Vagina (tissue), 2 donors: ENCODE measurements around the gene PRND. TPM values are rescaled to one million over a fixed set of nuclear protein-coding genes. Genes with fewer than 3 reads are reported as not detected.

Source experiments
- DNase-seq, 2 donors: peaks; one replicate each; pipeline ENCODE4 v3.0.0-alpha.2; 2017; ENCODE audit errors: extremely low spot score in 2 of 2
- H3K27ac ChIP-seq: fragments of 200-600 bp; sonication (generic); one replicate; pipeline ENCODE4 v1.5.1; 2019
- H3K27me3 ChIP-seq: fragments of 200-600 bp; sonication (generic); one replicate; pipeline ENCODE4 v1.5.1; 2019
- H3K36me3 ChIP-seq, 2 donors: fragments of 200-600 bp; sonication (generic); one replicate each; pipeline ENCODE4 v1.5.1; 2017 to 2019
- H3K4me1 ChIP-seq: fragments of 200-600 bp; sonication (generic); one replicate; pipeline ENCODE4 v1.5.1; 2019
- H3K4me3 ChIP-seq, 2 donors: fragments of 200-600 bp; sonication (generic); 1 replicate in 1 of 2; 2 replicates in 1 of 2; pipeline ENCODE4 v1.5.1; 2016 to 2019
- H3K9me3 ChIP-seq: fragments of 200-600 bp; sonication (generic); one replicate; pipeline ENCODE4 v1.5.1; 2019
- CTCF ChIP-seq, 3 experiments: fragments of 450-650 bp in 2 of 3; fragments of 200-600 bp in 1 of 3; sonication (generic) in 1 of 3; IDR thresholded peaks; one replicate each; pipeline ENCODE4 v1.5.1; 2017 to 2019; ENCODE audit warnings: antibody characterized with exemption in 3 of 3, mild to moderate bottlenecking in 2 of 3, moderate library complexity in 2 of 3
- POLR2A ChIP-seq, 2 donors: fragments of 450-650 bp; IDR thresholded peaks; one replicate each; pipeline ENCODE4 v1.6.1; 2017; ENCODE audit warnings: antibody characterized with exemption in 2 of 2, mild to moderate bottlenecking in 2 of 2, moderate library complexity in 2 of 2
- POLR2AphosphoS5 ChIP-seq, 2 donors: sonication (generic); formaldehyde crosslinking; IDR thresholded peaks; one replicate each; pipeline ENCODE4 v1.9.0; 2017; ENCODE audit warnings: antibody characterized with exemption in 2 of 2, mild to moderate bottlenecking in 2 of 2, low read depth in 1 of 2; ENCODE audit not compliant: insufficient read depth in 1 of 2
- intact Hi-C: fragments of 100-400 bp; cut with DNase I; formaldehyde crosslinking; loops from one replicate; pipeline ENCODE4 v1.15.1; 2023
- total RNA-seq: library from RNA; depleted of rRNA; stranded (reverse); fragments of >200 nt; gene quantifications from one replicate; pipeline ENCODE4 v1.2.3, GENCODE V29; 2016

The PRND gene
- total RNA-seq, 1 donor from 2014 or later, result not detected

- Histone ChIP-seq H3K36me3 (no peaks in the 10 kb centered on the region), H3K27me3 (no peaks in the 10 kb centered on the region), H3K27ac (no peak overlapping the region), H3K4me1 (peaks cover 16% of the 10 kb centered on the region), H3K4me3 (no peak overlapping the region), H3K9me3 (no peaks in the 10 kb centered on the region)
- intact Hi-C loops, result no loop called here
- no peak for DNase-seq
- no peak for TF ChIP-seq POLR2A (IDR thresholded peaks at IDR 0.05)
- no peak for TF ChIP-seq POLR2AphosphoS5 (IDR thresholded peaks at IDR 0.05; ENCODE audit: insufficient read depth in 1 of 2, low read depth in 1 of 2)
- no peak for TF ChIP-seq CTCF (IDR thresholded peaks at IDR 0.05)
These were observed 9.1 kb downstream of the PRND start for GRCh38 chr20:4730780-4731179.

- Histone ChIP-seq H3K36me3 (no peaks in the 10 kb centered on the region), H3K27ac (no peak overlapping the region), H3K9me3 (no peaks in the 10 kb centered on the region), H3K4me3 (no peak overlapping the region), H3K27me3 (no peaks in the 10 kb centered on the region), H3K4me1 (no peaks in the 10 kb centered on the region)
- TF ChIP-seq POLR2A (IDR thresholded peaks at IDR 0.05) (no peak), POLR2AphosphoS5 (IDR thresholded peaks at IDR 0.05; ENCODE audit: insufficient read depth in 1 of 2, low read depth in 1 of 2) (no peak), CTCF (IDR thresholded peaks at IDR 0.05) (no peak)
- intact Hi-C loops, result no loop called here
- DNase-seq, result no peak
These were observed 15.2 kb downstream of the PRND start for GRCh38 chr20:4736875-4737274.

- intact Hi-C loops, result no loop called here
These were observed 16.3 kb downstream of the PRND start for GRCh38 chr20:4737857-4738627.

GRCh38 chr20:4740774-4741431 is 19.2 kb downstream of the PRND start:
- DNase-seq, result no peak

More at GRCh38 chr20:4737857-4738627, 16.3 kb downstream of the PRND start:
- DNase-seq, result no peak
- Histone ChIP-seq H3K36me3 (no peaks in the 10 kb centered on the region), H3K9me3 (no peaks in the 10 kb centered on the region), H3K27me3 (no peaks in the 10 kb centered on the region), H3K4me1 (no peaks in the 10 kb centered on the region), H3K4me3 (no peak overlapping the region), H3K27ac (no peak overlapping the region)
- TF ChIP-seq POLR2A (IDR thresholded peaks at IDR 0.05), result no peak
- TF ChIP-seq POLR2AphosphoS5 (IDR thresholded peaks at IDR 0.05; ENCODE audit: insufficient read depth in 1 of 2, low read depth in 1 of 2), result no peak
- TF ChIP-seq CTCF (IDR thresholded peaks at IDR 0.05), result no peak

More at GRCh38 chr20:4740774-4741431, 19.2 kb downstream of the PRND start:
- TF ChIP-seq POLR2A (IDR thresholded peaks at IDR 0.05), result no peak
- TF ChIP-seq CTCF (IDR thresholded peaks at IDR 0.05), result peak; percentile 25 to 64 (median 45)
- Histone ChIP-seq H3K9me3 (no peaks in the 10 kb centered on the region), H3K4me3 (no peak overlapping the region), H3K4me1 (no peaks in the 10 kb centered on the region), H3K36me3 (no peaks in the 10 kb centered on the region), H3K27ac (no peak overlapping the region), H3K27me3 (no peaks in the 10 kb centered on the region)
- intact Hi-C loops, result no loop called here
